HG02623 (cell line): ENCODE results near the gene GTF2H3.

Experiments
- ATAC-seq: cut with Tn5 transposase; IDR thresholded peaks from one replicate; pipeline ENCODE4 v1.9.1; 2021; ENCODE audit warnings: moderate library complexity; ENCODE audit not compliant: unreplicated experiment

GTF2H3 gene

DNA sequence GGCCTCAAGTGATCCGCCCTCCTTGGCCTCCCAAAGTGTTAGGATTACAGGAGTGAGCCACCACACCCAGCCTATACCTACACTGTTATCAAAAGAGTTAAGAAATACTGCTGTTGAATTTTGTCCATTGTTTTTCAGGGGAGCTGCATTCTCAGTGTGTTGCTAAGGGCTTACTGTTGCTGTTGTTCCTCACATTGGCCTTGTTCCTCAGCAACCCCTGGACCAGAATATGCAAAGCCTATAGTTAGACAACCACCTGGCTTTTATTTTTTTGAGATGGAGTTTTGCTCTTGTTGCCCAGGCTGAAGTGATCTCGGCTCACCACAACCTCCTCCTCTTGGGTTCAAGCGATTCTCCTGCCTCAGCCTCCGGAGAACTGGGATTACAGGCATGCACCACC, 73.8 kb downstream of the GTF2H3 start:
- ATAC-seq, result no peak
